Duodenal mucosa (tissue), 2 donors: Measurements from ENCODE around the gene TFEB.

Experiments used
- H3K27ac ChIP-seq: one replicate; pipeline ENCODE4 v1.7.0; 2013; ENCODE audit warnings: low read depth, low read length
- H3K27me3 ChIP-seq, 2 donors: one replicate each; pipeline ENCODE4 v1.7.0; 2013; ENCODE audit warnings: low read length in 2 of 2, control low read depth in 1 of 2; ENCODE audit not compliant: insufficient read depth in 2 of 2, control insufficient read depth in 1 of 2
- H3K36me3 ChIP-seq, 2 donors: one replicate each; pipeline ENCODE4 v1.7.0; 2013; ENCODE audit warnings: low read length in 2 of 2, control low read depth in 1 of 2; ENCODE audit not compliant: insufficient read depth in 2 of 2, control insufficient read depth in 1 of 2
- H3K4me1 ChIP-seq, 2 donors: one replicate each; pipeline ENCODE4 v1.7.0; 2013; ENCODE audit warnings: low read length in 2 of 2, control low read depth in 1 of 2; ENCODE audit not compliant: insufficient read depth in 2 of 2, control insufficient read depth in 1 of 2
- H3K4me3 ChIP-seq, 2 donors: one replicate each; pipeline ENCODE4 v1.7.0; 2013; ENCODE audit warnings: low read length in 2 of 2, low read depth in 1 of 2
- H3K9ac ChIP-seq, 2 donors: one replicate each; pipeline ENCODE4 v1.7.0; 2013; ENCODE audit warnings: low read length in 2 of 2, low read depth in 1 of 2
- H3K9me3 ChIP-seq, 2 donors: one replicate each; pipeline ENCODE4 v1.7.0; 2013; ENCODE audit warnings: low read length in 2 of 2, control low read depth in 1 of 2; ENCODE audit not compliant: control insufficient read depth in 1 of 2

TFEB gene

GRCh38 chr6:41690541-41691330 is 44.7 kb downstream of the TFEB start:
- no peak overlapping the region for H3K27ac ChIP-seq
- H3K36me3 ChIP-seq: peaks cover 9 to 29% of the 10 kb centered on the region in 2 donors
- peaks cover 0 to 8% of the 10 kb centered on the region in 2 donors for H3K4me1 ChIP-seq
- H3K27me3 ChIP-seq: no peaks in the 10 kb centered on the region
- no peak overlapping the region for H3K4me3 ChIP-seq
- no peaks in the 10 kb centered on the region for H3K9me3 ChIP-seq
- no peak overlapping the region for H3K9ac ChIP-seq

- H3K4me1 ChIP-seq: peaks cover 0 to 8% of the 10 kb centered on the region in 2 donors
- no peak overlapping the region for H3K9ac ChIP-seq
- H3K9me3 ChIP-seq: no peaks in the 10 kb centered on the region
- no peak overlapping the region for H3K27ac ChIP-seq
- no peak overlapping the region for H3K4me3 ChIP-seq
- no peaks in the 10 kb centered on the region for H3K27me3 ChIP-seq
- peaks cover 14 to 34% of the 10 kb centered on the region in 2 donors for H3K36me3 ChIP-seq
Observed at GRCh38 chr6:41689171-41690008, 46.0 kb downstream of the TFEB start.

GRCh38 chr6:41688256-41688965 is 47.0 kb downstream of the TFEB start:
- no peak overlapping the region for H3K9ac ChIP-seq
- no peaks in the 10 kb centered on the region for H3K27me3 ChIP-seq

GRCh38 chr6:41687501-41688175 is 47.8 kb downstream of the TFEB start:
- Histone ChIP-seq H3K9me3 (no peaks in the 10 kb centered on the region), H3K4me3 (no peak overlapping the region), H3K27me3 (no peaks in the 10 kb centered on the region), H3K27ac (no peak overlapping the region), H3K4me1 (peaks cover 7 to 8% of the 10 kb centered on the region in 2 donors), H3K9ac (no peak overlapping the region), H3K36me3 (peaks cover 14 to 34% of the 10 kb centered on the region in 2 donors)

More at GRCh38 chr6:41688256-41688965, 47.0 kb downstream of the TFEB start:
- Histone ChIP-seq H3K9me3 (no peaks in the 10 kb centered on the region), H3K4me3 (no peak overlapping the region), H3K27ac (no peak overlapping the region), H3K36me3 (peaks cover 14 to 34% of the 10 kb centered on the region in 2 donors), H3K4me1 (peaks cover 1 to 8% of the 10 kb centered on the region in 2 donors)

GRCh38 chr6:41685641-41686380 is 49.6 kb downstream of the TFEB start:
- no peak overlapping the region for H3K9ac ChIP-seq
- H3K9me3 ChIP-seq: no peaks in the 10 kb centered on the region
- H3K27me3 ChIP-seq: no peaks in the 10 kb centered on the region
- no peak overlapping the region for H3K27ac ChIP-seq
- peaks cover 14 to 34% of the 10 kb centered on the region in 2 donors for H3K36me3 ChIP-seq
- peaks cover 8 to 10% of the 10 kb centered on the region in 2 donors for H3K4me1 ChIP-seq
- H3K4me3 ChIP-seq: no peak overlapping the region

- Histone ChIP-seq H3K36me3 (peaks cover 10 to 26% of the 10 kb centered on the region in 2 donors), H3K27me3 (no peaks in the 10 kb centered on the region), H3K4me3 (no peak overlapping the region), H3K27ac (no peak overlapping the region), H3K4me1 (peaks cover 8 to 10% of the 10 kb centered on the region in 2 donors), H3K9ac (no peak overlapping the region), H3K9me3 (no peaks in the 10 kb centered on the region)
Observed at GRCh38 chr6:41684311-41685180, 50.9 kb downstream of the TFEB start.

GRCh38 chr6:41683523-41684310 is 51.7 kb downstream of the TFEB start:
- Histone ChIP-seq H3K27ac (no peak overlapping the region), H3K9me3 (no peaks in the 10 kb centered on the region), H3K9ac (peak overlapping the region; percentile 51 to 63), H3K4me1 (peaks cover 8 to 10% of the 10 kb centered on the region in 2 donors), H3K4me3 (peak overlapping the region; percentile 61 to 63), H3K36me3 (peaks cover 10 to 24% of the 10 kb centered on the region in 2 donors), H3K27me3 (no peaks in the 10 kb centered on the region)

GRCh38 chr6:41683273-41683522 is 52.2 kb downstream of the TFEB start:
- H3K4me3 ChIP-seq: peak overlapping the region; percentile 61 to 63
- peak overlapping the region; percentile 51 to 63 for H3K9ac ChIP-seq
- H3K4me1 ChIP-seq: peaks cover 8 to 10% of the 10 kb centered on the region in 2 donors
- no peak overlapping the region for H3K27ac ChIP-seq
- peaks cover 10 to 22% of the 10 kb centered on the region in 2 donors for H3K36me3 ChIP-seq
- no peaks in the 10 kb centered on the region for H3K9me3 ChIP-seq
- no peaks in the 10 kb centered on the region for H3K27me3 ChIP-seq
